Measurements from ENCODE around the gene FGD5. TPM values are rescaled to one million over a fixed set of nuclear protein-coding genes. Genes with fewer than 3 reads are reported as not detected.

Gene FGD5
- total RNA-seq, 1 experiment from 2014 or later: not detected

DNA sequence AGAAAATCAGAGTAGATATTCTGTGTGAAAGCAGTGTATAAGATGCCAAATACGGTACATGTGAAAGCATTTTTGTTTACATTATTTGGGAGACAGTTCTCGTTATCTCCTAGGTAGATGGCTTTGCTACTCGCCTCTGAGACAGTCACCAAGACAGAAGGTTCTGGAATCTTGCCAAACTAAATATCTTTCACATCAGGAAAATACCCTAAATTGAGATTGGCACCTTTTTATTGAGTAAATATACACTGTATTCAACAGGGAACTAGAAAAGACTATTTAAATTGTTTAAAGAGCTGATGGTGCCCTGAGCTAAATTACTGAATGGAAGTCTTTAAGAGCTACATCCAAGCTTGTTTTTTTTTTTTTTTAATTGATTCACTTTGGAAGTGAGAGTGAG is 3.4 kb downstream of the FGD5 start:
- no peak for DNase-seq (ENCODE audit: low read depth)
- in situ Hi-C loops (cut with HindIII; ENCODE audit: low pct_unique_long_range_greater_than_20kb, low sequenced_read_pairs): no loop called here

DNA sequence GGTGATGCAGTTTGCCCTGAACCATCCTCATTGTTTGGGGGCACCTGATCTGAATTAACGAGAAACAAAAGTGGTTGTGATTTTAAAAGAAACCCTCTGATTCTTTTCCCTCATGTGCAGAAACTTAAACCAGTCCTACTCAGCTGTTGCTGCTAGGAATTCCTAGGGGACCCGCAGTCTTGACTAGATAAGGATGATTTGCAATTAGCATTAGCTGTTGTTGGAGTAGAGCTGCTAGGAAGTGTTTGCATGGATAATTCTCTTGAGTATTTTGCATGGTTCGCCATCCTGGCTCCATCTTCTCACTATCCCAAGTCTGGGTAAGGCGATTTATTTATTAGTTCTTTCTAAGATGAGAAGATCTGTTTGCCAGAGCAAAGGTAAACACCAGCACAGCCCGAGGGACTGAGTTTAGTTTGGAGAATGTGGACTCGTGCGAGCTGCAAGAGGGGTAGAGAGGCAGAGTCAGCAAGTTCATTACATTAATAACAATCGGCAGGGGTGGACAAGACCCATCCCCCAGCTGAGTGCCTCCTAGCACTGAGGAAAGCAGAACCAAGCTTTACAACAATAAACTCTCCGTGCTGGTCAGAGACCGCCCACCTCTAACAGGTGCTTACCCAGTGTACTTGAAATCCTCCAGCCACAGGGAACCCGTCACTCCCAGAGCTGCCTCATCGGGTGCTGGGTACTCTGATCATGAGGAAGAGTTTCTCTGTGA is 4.1 kb downstream of the FGD5 start:
- DNase-seq (ENCODE audit: low read depth): no peak
- in situ Hi-C loops (cut with HindIII; ENCODE audit: low pct_unique_long_range_greater_than_20kb, low sequenced_read_pairs): no loop called here

DNA sequence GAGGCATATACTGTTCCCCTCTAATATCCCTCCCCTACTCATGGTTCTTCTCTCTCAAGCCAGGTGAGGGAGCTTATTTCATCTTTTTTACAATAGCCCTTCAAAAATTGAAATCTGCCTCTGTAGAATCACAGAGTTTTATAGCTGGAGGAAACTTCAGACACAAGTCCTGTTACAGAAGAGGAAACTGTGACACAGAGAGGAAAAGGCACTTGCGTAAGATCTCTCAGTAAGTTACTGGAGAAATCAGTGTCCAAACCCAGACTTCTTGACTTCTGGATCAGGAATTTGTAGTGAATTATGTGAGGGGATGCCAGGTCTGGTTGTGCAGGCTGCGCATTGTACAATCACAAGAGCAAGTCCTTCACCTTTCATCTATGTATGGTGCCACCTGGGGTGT is 4.6 kb downstream of the FGD5 start:
- DNase-seq (ENCODE audit: low read depth): no peak
- in situ Hi-C loops (cut with HindIII; ENCODE audit: low pct_unique_long_range_greater_than_20kb, low sequenced_read_pairs): no loop called here

DNA sequence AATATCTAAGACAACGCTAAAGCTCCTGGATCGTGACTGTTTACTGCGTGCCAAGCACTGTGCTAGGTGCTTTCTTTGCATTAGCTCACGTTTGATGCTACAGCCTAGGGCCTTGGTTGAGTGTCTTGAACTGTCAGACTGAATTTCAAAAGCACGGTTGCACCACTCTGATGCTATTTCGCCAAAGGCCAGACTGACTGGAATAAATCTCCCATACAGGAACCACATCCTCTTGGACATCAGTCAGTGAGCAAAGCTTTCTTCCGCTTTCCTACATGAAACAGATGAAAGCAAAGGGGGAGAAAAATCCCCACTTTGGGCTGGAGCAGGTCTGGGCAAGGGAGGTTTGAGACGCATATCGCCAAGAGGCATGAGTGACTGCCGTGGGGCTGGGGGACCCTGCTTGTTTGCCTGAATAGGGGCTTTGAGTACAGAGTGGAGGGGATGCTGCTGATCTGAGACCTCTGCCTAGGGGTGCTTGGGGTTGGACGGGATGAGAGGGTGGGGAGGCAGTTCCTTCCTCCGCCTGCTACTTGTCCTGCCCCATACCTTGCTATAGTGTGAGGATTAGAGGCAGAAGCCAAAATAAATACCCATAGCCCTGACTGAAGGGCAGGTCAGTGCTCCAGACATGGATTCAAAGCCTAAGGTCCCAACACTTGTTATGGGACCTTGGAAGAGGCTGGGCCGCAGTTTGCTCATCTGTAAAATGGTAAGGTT is 5.3 kb downstream of the FGD5 start:
- in situ Hi-C loops (cut with HindIII; ENCODE audit: low pct_unique_long_range_greater_than_20kb, low sequenced_read_pairs): no loop called here
- DNase-seq (ENCODE audit: low read depth): no peak

DNA sequence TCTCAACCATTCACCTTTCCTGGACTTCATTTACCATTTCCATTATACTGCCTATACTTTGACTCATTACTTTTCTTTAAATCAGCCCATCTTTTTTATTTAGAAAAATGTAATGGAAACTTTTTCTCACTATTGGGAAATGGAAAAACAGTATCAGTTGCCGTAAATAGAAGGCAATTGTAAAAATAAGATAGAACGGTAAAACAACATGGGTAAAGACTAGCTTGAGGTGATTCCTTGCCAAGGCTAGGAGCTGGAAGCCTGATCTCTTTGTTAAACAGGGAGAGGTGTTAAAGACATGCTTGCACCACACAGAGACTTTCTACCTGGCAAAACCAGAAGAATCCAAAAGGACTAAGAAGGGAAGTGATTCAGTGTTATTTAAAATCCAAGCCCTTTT is 5.9 kb downstream of the FGD5 start:
- in situ Hi-C loops (cut with HindIII; ENCODE audit: low pct_unique_long_range_greater_than_20kb, low sequenced_read_pairs): no loop called here
- no peak for DNase-seq (ENCODE audit: low read depth)

DNA sequence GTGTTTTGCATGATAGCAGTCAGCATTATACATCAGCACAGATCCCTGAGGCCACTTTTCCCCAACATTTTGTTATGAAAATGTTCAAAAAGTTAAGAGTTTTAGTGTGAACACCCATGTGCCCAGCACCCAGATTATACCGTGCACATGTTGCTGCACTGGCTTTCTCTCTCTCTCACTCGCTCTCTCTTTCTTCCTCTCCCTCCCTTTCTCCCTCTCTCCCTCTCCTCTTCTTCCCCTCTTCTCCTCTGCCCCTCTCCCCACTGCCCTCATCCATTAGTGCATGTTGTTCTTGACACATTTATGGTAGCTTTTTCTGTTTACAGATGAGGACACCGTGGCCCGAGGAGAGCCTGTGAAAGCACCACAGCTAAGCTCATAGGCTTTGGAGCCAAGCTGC is 7.3 kb downstream of the FGD5 start:
- in situ Hi-C loops (cut with HindIII; ENCODE audit: low pct_unique_long_range_greater_than_20kb, low sequenced_read_pairs): no loop called here
- no peak for DNase-seq (ENCODE audit: low read depth)

DNA sequence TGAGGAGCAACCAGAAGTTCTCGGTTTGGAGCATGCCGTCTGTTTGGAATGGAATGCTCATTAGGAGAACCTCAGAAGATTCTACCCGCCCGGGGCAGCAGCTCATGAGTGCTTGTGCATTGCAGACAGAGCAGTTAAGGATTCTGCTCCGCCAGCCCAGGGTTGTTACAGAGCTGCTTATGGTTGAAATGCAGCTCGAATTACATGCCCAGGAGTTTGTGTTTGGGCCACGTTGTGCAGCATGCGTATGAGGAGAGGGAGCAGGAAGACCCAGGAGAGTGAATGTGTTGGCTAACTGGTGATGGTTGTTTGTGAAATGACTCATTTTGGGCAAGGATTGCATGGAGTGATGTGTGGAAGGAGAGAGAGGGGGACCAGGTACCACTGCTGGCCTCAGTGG is 9.0 kb downstream of the FGD5 start:
- in situ Hi-C loops (cut with HindIII; ENCODE audit: low pct_unique_long_range_greater_than_20kb, low sequenced_read_pairs): no loop called here
- no peak for DNase-seq (ENCODE audit: low read depth)

DNA sequence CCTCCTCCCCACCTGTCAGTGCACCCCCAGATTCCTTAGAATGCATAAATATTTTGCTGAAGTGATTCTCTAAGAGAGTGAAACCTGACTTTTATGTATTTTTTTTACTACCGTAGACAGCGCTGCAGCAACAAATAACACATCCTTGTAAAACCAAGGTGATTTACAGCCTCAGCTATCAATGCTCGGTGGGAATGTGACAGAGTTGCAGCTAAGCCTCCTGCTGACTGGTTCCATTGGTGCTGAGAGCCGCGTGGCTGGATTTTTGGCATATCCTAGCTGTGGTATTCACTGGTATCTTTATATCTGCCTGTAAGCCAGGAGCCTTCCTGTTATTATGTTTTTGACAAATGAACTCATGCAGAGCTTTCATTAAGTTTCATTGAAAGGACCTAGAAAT is 11.0 kb downstream of the FGD5 start:
- no peak for DNase-seq (ENCODE audit: low read depth)
- in situ Hi-C loops (cut with HindIII; ENCODE audit: low pct_unique_long_range_greater_than_20kb, low sequenced_read_pairs): no loop called here

DNA sequence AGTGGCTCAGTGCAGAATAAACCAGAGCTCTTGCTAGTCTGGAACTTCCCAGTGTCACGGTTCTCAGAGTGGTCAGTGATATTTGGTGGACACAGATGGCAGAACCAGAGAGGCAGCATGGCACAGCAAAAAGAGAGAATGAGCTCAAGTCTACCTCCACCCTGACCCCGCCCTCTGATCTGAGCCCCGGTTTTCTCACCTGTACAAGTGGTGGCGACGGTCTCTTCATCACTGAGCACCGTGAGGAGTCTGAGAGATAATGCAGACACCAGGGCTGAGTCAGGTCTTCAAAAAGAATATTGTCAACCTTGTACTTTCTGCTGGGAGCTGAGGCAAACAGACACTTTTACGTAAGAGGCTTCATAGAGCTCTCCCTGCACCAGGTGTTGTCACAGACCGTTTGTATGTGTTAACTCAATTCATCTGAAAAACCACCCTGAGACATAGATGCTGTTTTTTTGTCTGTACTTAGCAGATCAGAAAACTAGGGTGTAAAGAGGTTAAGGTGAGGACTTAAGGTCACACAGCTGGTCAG is 13.2 kb downstream of the FGD5 start:
- in situ Hi-C loops (cut with HindIII; ENCODE audit: low pct_unique_long_range_greater_than_20kb, low sequenced_read_pairs): no loop called here
- DNase-seq (ENCODE audit: low read depth): no peak

DNA sequence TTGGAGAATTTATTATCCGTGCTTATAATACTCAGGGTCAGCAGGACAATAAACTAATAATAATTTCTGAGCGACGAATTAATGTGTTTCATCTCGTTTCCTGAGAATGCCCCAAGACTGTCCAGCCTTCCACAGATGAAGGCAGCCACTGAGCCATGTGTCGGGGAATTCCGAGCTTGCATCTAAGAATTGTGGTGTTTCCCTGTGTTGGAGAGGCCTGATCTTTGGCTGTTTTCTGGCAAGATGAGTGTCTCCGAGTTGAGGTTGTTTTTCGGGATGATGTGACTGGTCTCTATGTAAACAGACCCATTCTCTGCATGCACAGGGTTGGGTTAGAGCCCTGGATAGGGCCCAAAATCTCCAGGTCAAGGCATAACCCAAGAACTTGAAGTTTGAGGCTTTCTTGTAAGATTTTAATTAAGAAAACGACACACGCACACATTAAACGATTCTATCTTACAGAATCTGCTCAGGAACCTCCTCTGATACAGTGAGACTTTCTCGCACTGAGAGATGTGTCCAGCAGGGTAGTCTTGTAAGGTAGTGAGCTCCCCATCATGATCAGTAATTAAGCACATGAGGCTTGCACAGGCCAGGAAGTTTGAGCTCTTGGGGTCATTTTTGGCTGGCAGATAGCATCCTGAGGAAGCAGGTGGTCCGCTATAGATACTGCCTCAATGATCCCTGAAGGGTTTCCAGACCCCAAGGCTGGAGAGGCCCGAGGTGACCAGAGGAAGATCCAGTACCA is 14.4 kb downstream of the FGD5 start:
- in situ Hi-C loops (cut with HindIII; ENCODE audit: low pct_unique_long_range_greater_than_20kb, low sequenced_read_pairs): no loop called here
- DNase-seq (ENCODE audit: low read depth): no peak

DNA sequence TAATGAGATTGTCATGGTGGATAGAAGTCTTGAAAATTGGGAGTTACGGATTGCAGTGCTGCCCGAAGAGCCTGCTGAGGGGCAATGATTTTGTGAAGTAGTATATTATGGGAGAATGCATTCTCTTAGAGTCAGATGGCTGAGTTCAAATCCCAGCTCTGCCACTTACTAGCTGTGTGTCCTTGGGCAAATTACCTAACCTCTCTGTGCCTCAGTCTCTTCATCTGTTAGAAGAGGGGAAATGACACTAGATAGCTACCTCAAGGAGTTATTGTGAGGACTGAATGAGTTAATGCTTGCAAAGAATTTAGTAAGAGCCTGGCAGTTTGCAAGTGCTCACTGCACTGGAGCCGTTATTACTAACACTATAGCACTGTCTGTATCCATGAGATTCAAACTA is 15.4 kb downstream of the FGD5 start:
- in situ Hi-C loops (cut with HindIII; ENCODE audit: low pct_unique_long_range_greater_than_20kb, low sequenced_read_pairs): no loop called here
- no peak for DNase-seq (ENCODE audit: low read depth)

DNA sequence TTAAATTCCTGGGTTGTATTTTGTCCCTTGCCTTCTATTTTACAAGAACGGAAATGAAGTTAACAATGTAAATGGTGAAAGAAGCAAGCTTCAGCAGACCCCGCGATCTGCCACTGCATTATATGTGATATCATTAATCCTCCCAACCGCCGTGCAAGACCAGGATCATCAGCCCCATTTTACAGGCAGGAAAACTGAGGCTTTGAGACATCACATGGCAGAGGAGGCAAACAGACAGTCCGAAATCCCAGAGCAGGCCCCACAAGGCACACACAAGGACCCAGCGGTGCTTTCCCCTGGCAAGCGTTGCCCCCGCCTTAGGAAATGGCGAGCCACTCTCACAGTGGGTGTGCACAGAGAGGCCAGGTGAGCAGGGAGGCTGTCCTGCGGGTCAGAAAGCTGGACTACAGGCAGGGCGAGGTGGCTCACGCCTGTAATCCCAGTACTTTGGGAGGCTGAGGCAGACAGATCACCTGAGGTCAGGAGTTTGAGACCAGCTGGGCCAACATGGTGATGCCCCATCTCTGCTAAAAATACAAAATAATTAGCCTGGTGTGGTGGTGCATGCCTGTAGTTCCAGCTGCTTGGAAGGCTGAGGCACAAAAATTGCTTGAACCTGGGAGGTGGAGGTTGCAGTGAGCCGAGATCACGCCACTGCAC is 16.2 kb downstream of the FGD5 start:
- DNase-seq (ENCODE audit: low read depth): no peak
- in situ Hi-C loops (cut with HindIII; ENCODE audit: low pct_unique_long_range_greater_than_20kb, low sequenced_read_pairs): no loop called here

DNA sequence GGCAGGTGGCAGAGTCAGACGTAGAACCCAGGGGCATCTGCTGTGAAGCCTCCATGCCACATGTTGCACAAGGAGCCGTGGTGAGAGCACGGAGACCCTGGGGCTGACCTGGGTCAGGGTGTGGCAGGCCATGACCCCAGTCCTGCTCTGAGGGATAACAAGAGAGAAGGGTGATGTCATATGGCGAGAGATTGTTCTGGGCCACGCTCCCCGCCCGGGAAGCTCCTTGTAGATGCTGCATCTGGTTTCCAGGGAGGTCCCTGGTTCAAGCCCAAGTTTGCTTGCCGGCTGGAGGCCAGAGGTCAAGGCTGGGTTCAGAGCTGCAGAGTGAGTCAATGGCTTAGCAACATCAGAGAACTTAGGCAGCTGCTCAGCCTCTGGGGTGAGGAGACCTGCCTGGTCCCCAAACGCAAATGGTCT is 17.3 kb downstream of the FGD5 start:
- in situ Hi-C loops (cut with HindIII; ENCODE audit: low pct_unique_long_range_greater_than_20kb, low sequenced_read_pairs): no loop called here

DNA sequence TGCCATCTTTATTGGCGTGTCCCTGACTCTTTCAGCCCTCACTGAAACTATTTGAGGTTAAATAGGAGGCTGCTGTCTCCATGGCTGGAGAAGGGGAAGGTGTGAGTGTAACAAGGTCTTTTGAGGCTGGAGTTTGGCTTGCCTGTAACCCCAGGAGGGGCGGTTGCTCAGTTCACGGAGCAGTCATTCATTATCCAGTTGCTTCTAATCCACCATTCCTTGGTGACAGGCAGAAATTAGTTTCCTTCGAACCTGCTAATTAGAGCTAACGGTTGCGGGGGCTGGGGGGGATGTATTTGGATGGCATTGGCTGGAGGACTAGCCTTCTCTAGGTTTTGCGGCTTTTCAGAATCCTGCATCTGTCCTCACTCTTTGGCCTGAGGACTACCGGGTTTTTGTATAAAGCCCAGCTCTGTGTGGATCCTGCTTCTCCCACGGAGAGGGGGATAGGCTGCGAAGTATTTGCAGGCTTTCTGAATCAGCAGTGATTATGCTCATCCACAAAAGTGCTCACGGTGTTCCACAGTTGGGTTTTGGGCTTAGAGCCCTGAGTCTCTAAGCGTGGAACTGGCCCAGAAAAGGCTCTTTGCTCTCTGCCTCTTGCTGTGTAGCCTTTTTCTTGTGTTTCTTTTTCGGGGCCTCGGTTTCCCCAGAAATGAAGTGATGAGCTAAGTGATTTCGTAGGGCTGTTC is 18.6 kb downstream of the FGD5 start:
- DNase-seq (ENCODE audit: low read depth): no peak
- in situ Hi-C loops (cut with HindIII; ENCODE audit: low pct_unique_long_range_greater_than_20kb, low sequenced_read_pairs): no loop called here

More for the DNA sequence above, 17.3 kb downstream of the FGD5 start:
- no peak for DNase-seq (ENCODE audit: low read depth)

DNA sequence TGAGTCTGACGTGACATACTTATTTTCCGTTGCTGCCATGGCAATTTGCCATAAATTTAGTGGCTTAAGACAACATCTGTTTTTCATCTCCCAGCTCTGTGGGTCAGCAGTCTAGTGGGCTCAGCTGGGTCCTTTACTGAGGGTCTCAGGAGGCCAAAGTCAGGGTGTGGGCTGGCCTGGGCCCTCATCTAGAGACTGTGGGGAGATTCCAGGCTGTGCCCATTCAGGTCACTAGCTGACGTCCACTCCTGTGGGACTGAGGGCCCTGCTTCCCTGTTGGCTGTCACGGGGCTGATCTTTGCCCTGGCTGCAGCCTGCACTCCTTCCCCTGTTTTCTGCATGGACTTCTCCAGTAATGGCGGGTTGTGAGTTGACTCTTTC is 19.1 kb downstream of the FGD5 start:
- in situ Hi-C loops (cut with HindIII; ENCODE audit: low pct_unique_long_range_greater_than_20kb, low sequenced_read_pairs): no loop called here
- DNase-seq (ENCODE audit: low read depth): no peak

DNA sequence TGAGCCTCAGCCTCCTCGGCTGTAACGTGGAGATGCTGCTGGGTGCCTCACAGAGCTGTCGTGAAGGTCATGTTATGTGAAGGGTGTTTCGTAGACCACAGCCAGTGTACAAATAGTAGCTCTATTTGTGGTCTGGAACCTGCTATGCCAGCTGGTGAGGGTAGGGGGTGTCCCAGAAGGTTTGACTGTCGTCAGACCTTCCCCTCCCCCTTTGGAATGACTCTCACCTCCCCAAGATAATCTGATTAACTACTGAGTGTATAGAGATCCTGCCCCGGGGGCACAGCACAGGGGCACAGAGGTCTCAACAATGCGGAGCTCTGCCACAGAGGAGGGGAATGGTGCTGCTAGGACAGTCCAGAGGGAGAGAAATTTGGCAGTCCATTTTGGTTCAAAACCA is 20.5 kb downstream of the FGD5 start:
- no peak for DNase-seq (ENCODE audit: low read depth)
- in situ Hi-C loops (cut with HindIII; ENCODE audit: low pct_unique_long_range_greater_than_20kb, low sequenced_read_pairs): no loop called here

DNA sequence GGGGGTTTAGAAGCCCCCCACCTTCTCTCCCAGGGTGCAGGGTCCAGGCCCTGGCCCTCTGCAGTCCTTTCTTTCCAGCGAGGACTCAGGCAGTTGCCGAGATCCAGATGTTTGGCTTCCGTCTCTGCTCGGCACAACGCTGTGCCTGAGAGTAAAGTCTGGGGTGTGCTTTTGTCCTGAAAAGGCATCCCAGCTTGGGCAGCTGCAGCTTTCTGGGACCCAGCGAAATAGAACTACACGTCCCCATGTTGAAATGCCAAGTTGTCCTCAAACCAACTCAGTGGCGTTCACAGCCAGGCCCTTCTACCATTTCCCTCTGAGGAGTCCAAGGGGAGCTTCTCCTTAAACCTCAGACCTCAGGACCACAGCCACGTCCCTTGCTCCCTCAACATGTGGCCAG is 23.1 kb downstream of the FGD5 start:
- in situ Hi-C loops (cut with HindIII; ENCODE audit: low pct_unique_long_range_greater_than_20kb, low sequenced_read_pairs): no loop called here
- no peak for DNase-seq (ENCODE audit: low read depth)

DNA sequence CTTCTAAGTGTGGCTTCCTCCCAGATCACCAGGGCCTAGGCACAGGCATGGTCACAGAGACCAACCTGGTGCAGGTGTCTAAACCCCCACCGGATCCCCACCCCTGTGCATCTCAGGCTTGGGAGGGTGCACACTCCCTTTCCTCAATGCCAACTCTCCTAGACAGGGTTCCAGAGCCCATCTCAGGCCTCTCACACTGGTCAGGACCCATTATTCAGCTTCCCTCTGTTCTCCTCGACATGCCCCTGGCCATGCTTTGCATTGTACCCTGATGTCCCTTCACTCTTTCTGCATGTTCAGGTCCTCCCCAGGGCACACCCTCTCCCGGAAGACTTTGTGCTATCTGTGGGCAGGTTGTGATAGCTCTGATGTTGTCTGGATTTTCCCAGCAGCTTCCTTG is 23.5 kb downstream of the FGD5 start:
- DNase-seq (ENCODE audit: low read depth): no peak
- in situ Hi-C loops (cut with HindIII; ENCODE audit: low pct_unique_long_range_greater_than_20kb, low sequenced_read_pairs): no loop called here
